SK-N-SH (cell line): ENCODE measurements around the gene DMRT2. TPM values are rescaled to one million over a fixed set of nuclear protein-coding genes. Genes with fewer than 3 reads are reported as not detected.

Experiments
- CTCF ChIA-PET: fragments of 300-600, 350-600 bp; formaldehyde crosslinking; extraction: SDS; loops from one replicate; lab custom pipeline; 2021; lab: Yijun Ruan, JAX
- POLR2A ChIA-PET: fragments of 350-600 bp; sonication (Branson Sonifier 250); formaldehyde crosslinking; extraction: SDS; loops from one replicate; lab custom pipeline; 2020; ENCODE audit warnings: antibody characterized with exemption, inconsistent platforms; lab: Yijun Ruan, JAX
- DNase-seq: peaks from one replicate; pipeline ENCODE4 v3.0.0; 2012
- H2AFZ ChIP-seq: fragments of 200-600 bp; sonication (generic); 2 replicates; pipeline ENCODE4 v1.8.1; 2016; ENCODE audit warnings: antibody characterized with exemption, mild to moderate bottlenecking, low read depth
- H3F3A ChIP-seq: fragments of 200-600 bp; sonication (generic); replicated peaks from 2 replicates; pipeline ENCODE3; 2016; ENCODE audit warnings: antibody characterized with exemption, mild to moderate bottlenecking; ENCODE audit not compliant: insufficient read depth
- H3K27ac ChIP-seq, 2 experiments: fragments of 200-500 bp in 1 of 2; fragments of 200-600 bp in 1 of 2; sonication (Bioruptor generic) in 1 of 2; sonication (generic), shearing (Covaris generic) in 1 of 2; 2 replicates each; pipeline versions ENCODE4 v1.5.1 to v1.6.1; 2014 to 2016; ENCODE audit warnings: low read depth in 2 of 2, inconsistent platforms in 1 of 2, low read length in 1 of 2, mild to moderate bottlenecking in 1 of 2, mixed read lengths in 1 of 2
- H3K27me3 ChIP-seq: fragments of 200-600 bp; sonication (generic), shearing (Covaris generic); 2 replicates; pipeline ENCODE4 v1.6.1; 2016; ENCODE audit warnings: mixed run types; ENCODE audit not compliant: insufficient read depth
- H3K36me3 ChIP-seq, 2 experiments: fragments of 200-500 bp in 1 of 2; fragments of 200-600 bp in 1 of 2; sonication (Bioruptor generic) in 1 of 2; sonication (generic) in 1 of 2; replicated peaks in 1 of 2; 2 replicates each; pipeline versions ENCODE3 to v1.5.1; 2014 to 2016; ENCODE audit warnings: low read length in 1 of 2, mild to moderate bottlenecking in 1 of 2; ENCODE audit not compliant: insufficient read depth in 2 of 2, control insufficient read depth in 1 of 2
- H3K4me1 ChIP-seq, 2 experiments: fragments of 200-500 bp in 1 of 2; fragments of 200-600 bp in 1 of 2; sonication (Bioruptor generic) in 1 of 2; sonication (generic), shearing (Covaris generic) in 1 of 2; 2 replicates each; pipeline versions ENCODE4 v1.5.1 to v1.6.1; 2014 to 2016; ENCODE audit warnings: low read depth in 1 of 2, low read length in 1 of 2, mixed run types in 1 of 2; ENCODE audit not compliant: insufficient read depth in 2 of 2, control insufficient read depth in 1 of 2
- H3K4me2 ChIP-seq: fragments of 200-600 bp; sonication (generic), shearing (Covaris generic); 2 replicates; pipeline ENCODE4 v1.6.1; 2017; ENCODE audit warnings: mixed run types
- H3K4me3 ChIP-seq, 2 experiments: fragments of 200-500 bp in 1 of 2; fragments of 200-600 bp in 1 of 2; sonication (Bioruptor generic) in 1 of 2; sonication (generic), shearing (Covaris generic) in 1 of 2; 2 replicates each; pipeline versions ENCODE4 v1.5.1 to v1.8.1; 2014 to 2016; ENCODE audit warnings: low read depth in 2 of 2, inconsistent platforms in 1 of 2, low read length in 1 of 2, mild to moderate bottlenecking in 1 of 2, mixed read lengths in 1 of 2, moderate library complexity in 1 of 2
- H3K79me2 ChIP-seq: fragments of 200-600 bp; sonication (generic); 2 replicates; pipeline ENCODE4 v1.8.1; 2017; ENCODE audit warnings: mild to moderate bottlenecking; ENCODE audit not compliant: insufficient read depth
- H3K9ac ChIP-seq: fragments of 200-600 bp; sonication (generic); 2 replicates; pipeline ENCODE4 v1.6.1; 2017; ENCODE audit warnings: mixed run types
- H3K9me2 ChIP-seq: fragments of 200-600 bp; sonication (generic); 2 replicates; pipeline ENCODE4 v1.6.1; 2017; ENCODE audit warnings: mixed run types
- H3K9me3 ChIP-seq: fragments of 200-600 bp; sonication (generic); 2 replicates; pipeline ENCODE4 v1.6.1; 2017; ENCODE audit warnings: mixed run types, mild to moderate bottlenecking, moderate library complexity
- H4K20me1 ChIP-seq: fragments of 200-600 bp; sonication (generic); 2 replicates; pipeline ENCODE4 v1.6.1; 2017; ENCODE audit warnings: mild to moderate bottlenecking, mixed run types; ENCODE audit not compliant: insufficient read depth
- CTCF ChIP-seq: fragments of 200-600 bp; sonication (generic); IDR thresholded peaks from 2 replicates; pipeline ENCODE4 v1.6.1; 2017; ENCODE audit warnings: antibody characterized with exemption, mild to moderate bottlenecking, moderate library complexity
- ELF1 ChIP-seq: IDR thresholded peaks from 2 replicates; pipeline ENCODE4 v1.4.0; 2012
- EP300 ChIP-seq, 2 experiments: IDR thresholded peaks; 2 replicates each; pipeline versions ENCODE4 v1.4.0 to v1.6.1; 2012; ENCODE audit warnings: borderline replicate concordance in 1 of 2, low read depth in 1 of 2, low read length in 1 of 2
- EZH2phosphoT487 ChIP-seq: fragments of 200-600 bp; sonication (generic); IDR thresholded peaks from 2 replicates; pipeline ENCODE4 v1.6.1; 2017; ENCODE audit warnings: low read depth, mixed run types, mild to moderate bottlenecking, antibody characterized with exemption, moderate library complexity, borderline replicate concordance
- FOSL2 ChIP-seq: IDR thresholded peaks from 2 replicates; pipeline ENCODE4 v1.4.0; 2012; ENCODE audit warnings: low read depth, mild to moderate bottlenecking, moderate library complexity, borderline replicate concordance
- FOXJ3 ChIP-seq: sonication (generic); formaldehyde crosslinking; IDR thresholded peaks from 2 replicates; pipeline ENCODE4 v1.5.1; 2020; ENCODE audit warnings: mild to moderate bottlenecking, missing genetic modification reagents
- FOXM1 ChIP-seq: IDR thresholded peaks from 2 replicates; pipeline ENCODE4 v1.4.0; 2012; ENCODE audit warnings: low read depth, mild to moderate bottlenecking
- IRF3 ChIP-seq: fragments of 150-350 bp; IDR thresholded peaks from 2 replicates; pipeline ENCODE4 v1.6.1; 2016; ENCODE audit warnings: mild to moderate bottlenecking, low read depth, low read length
- JUND ChIP-seq: IDR thresholded peaks from 2 replicates; pipeline ENCODE4 v1.4.0; 2012
- MEF2A ChIP-seq: IDR thresholded peaks from 2 replicates; pipeline ENCODE4 v1.4.0; 2012; ENCODE audit warnings: low read depth, borderline replicate concordance
- MXI1 ChIP-seq: IDR thresholded peaks from 2 replicates; pipeline ENCODE4 v1.6.1; 2012; ENCODE audit warnings: mild to moderate bottlenecking, low read depth, low read length, improper control_type of control experiment
- NRF1 ChIP-seq: IDR thresholded peaks from 2 replicates; pipeline ENCODE4 v1.6.1; 2012; ENCODE audit warnings: low read depth, mild to moderate bottlenecking, low read length
- POLR2AphosphoS5 ChIP-seq: IDR thresholded peaks from 2 replicates; pipeline ENCODE4 v1.6.1; 2012; ENCODE audit warnings: low read depth, low read length
- RCOR1 ChIP-seq: fragments of 150-350 bp; IDR thresholded peaks from 2 replicates; pipeline ENCODE4 v1.6.1; 2017; ENCODE audit warnings: antibody characterized with exemption, low read length
- REST ChIP-seq: IDR thresholded peaks from 2 replicates; pipeline ENCODE4 v1.6.1; 2012; ENCODE audit warnings: mild to moderate bottlenecking, low read depth, low read length, moderate library complexity
- RFX5 ChIP-seq: IDR thresholded peaks from 2 replicates; pipeline ENCODE4 v1.6.1; 2012; ENCODE audit warnings: mild to moderate bottlenecking, improper control_type of control experiment, low read length
- TAF1 ChIP-seq: IDR thresholded peaks from 2 replicates; pipeline ENCODE4 v1.6.1; 2012; ENCODE audit warnings: low read depth, mild to moderate bottlenecking, low read length, moderate library complexity, borderline replicate concordance
- TEAD4 ChIP-seq: IDR thresholded peaks from 2 replicates; pipeline ENCODE4 v1.4.0; 2012; ENCODE audit warnings: mild to moderate bottlenecking, borderline replicate concordance; ENCODE audit not compliant: insufficient read depth
- USF1 ChIP-seq: IDR thresholded peaks from 2 replicates; pipeline ENCODE4 v1.4.0; 2012; ENCODE audit warnings: low read depth, borderline replicate concordance
- YY1 ChIP-seq: IDR thresholded peaks from 2 replicates; pipeline ENCODE4 v1.4.0; 2012; ENCODE audit warnings: low read depth, mild to moderate bottlenecking
- WGBS: methylation state at CpG from one replicate; pipeline ENCODE4 v1.1.6; 2017; ENCODE audit warnings: low lambda C conversion rate; 5-methylcytosine and 5-hydroxymethylcytosine counted together
- polyA plus RNA-seq, 3 experiments: library from polyadenylated mRNA; depleted of rRNA; stranded (reverse); fragments of >200 nt; gene quantifications; 2 replicates each; pipeline ENCODE4 v1.2.3, GENCODE V29; 2012

Gene DMRT2
- polyA plus RNA-seq, 1 of the 3 experiments (the other 2 are of a cell fraction), result not detected

- Histone ChIP-seq H3K36me3 (no peaks in the 10 kb centered on the region), H3K4me3 (no peak overlapping the region), H2AFZ (no peak overlapping the region), H3K9me2 (no peaks in the 10 kb centered on the region), H3K27ac (no peak overlapping the region), H3K4me1 (no peaks in the 10 kb centered on the region), H3K79me2 (no peaks in the 10 kb centered on the region), H3K4me2 (no peak overlapping the region), H3F3A (no peaks in the 10 kb centered on the region), H3K9ac (no peak overlapping the region), H3K9me3 (no peaks in the 10 kb centered on the region), H4K20me1 (no peaks in the 10 kb centered on the region), H3K27me3 (no peaks in the 10 kb centered on the region)
- CTCF ChIA-PET, result no interaction called here
- 6% methylated on average over 3 of the region's 3 CpGs for WGBS
- TF ChIP-seq MEF2A (no peak), NRF1 (no peak), EP300 (IDR thresholded peaks at IDR 0.05; ENCODE audit: borderline replicate concordance in 1 of 2, low read depth in 1 of 2, low read length in 1 of 2) (no peak), RFX5 (no peak), TEAD4 (no peak), FOXM1 (no peak)
- DNase-seq, result no peak
- POLR2A ChIA-PET, result no interaction called here
Measured at GRCh38 chr9:1070692-1071091, 20.5 kb downstream of the DMRT2 start.

GRCh38 chr9:1071730-1072129 is 21.6 kb downstream of the DMRT2 start:
- Histone ChIP-seq H3K4me1 (no peaks in the 10 kb centered on the region), H3F3A (no peaks in the 10 kb centered on the region), H2AFZ (no peak overlapping the region), H3K79me2 (no peaks in the 10 kb centered on the region), H3K9ac (no peak overlapping the region), H3K27ac (no peak overlapping the region), H3K9me3 (no peaks in the 10 kb centered on the region), H3K27me3 (no peaks in the 10 kb centered on the region), H3K4me2 (no peak overlapping the region), H3K36me3 (no peaks in the 10 kb centered on the region), H3K9me2 (no peaks in the 10 kb centered on the region), H4K20me1 (no peaks in the 10 kb centered on the region), H3K4me3 (no peak overlapping the region)
- CTCF ChIA-PET, result interaction anchor here (0.9 kb wide), 1 partner anchor 12 kb away, joined by 3 read pairs; no protein-coding TSS in a partner anchor
- POLR2A ChIA-PET, result no interaction called here
- no peak for DNase-seq
- TF ChIP-seq TEAD4 (no peak), EZH2phosphoT487 (no peak), REST (no peak), POLR2AphosphoS5 (no peak), RFX5 (no peak), EP300 (IDR thresholded peaks at IDR 0.05; ENCODE audit: borderline replicate concordance in 1 of 2, low read depth in 1 of 2, low read length in 1 of 2) (no peak), JUND (no peak), RCOR1 (no peak), FOXJ3 (CRISPR knock-in tag) (no peak), ELF1 (no peak), USF1 (no peak), YY1 (no peak), MXI1 (no peak), FOSL2 (no peak), IRF3 (no peak), TAF1 (no peak), CTCF (no peak)
- 5% methylated on average over 3 of the region's 3 CpGs for WGBS
